Measurements from ENCODE around the gene ALK.

Gene ALK

DNA sequence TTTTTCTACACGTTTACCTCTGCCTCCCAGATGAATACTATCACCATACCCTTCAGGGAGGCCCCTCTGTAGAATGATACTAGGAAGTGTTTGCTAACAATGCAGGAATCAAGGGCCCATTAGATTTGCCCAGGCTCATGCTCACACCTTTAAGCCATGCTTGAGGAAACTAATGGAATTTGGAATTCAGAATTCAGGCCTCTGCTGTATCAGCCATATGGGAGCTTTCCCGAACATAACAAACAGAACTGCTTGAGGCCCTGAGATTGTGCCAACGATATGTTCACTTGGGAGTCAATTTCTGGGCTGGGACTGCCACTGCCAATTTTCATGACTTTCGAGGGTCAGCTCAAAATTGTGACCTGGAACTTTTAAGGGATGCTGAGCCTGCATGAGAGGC lies 523.7 kb downstream of the ALK start:
- no peak for DNase-seq (ENCODE audit: low read depth)
- no peak overlapping the region for H3K4me3 ChIP-seq (ENCODE audit: low read depth, low read length)
- TF ChIP-seq, protein P1, sequence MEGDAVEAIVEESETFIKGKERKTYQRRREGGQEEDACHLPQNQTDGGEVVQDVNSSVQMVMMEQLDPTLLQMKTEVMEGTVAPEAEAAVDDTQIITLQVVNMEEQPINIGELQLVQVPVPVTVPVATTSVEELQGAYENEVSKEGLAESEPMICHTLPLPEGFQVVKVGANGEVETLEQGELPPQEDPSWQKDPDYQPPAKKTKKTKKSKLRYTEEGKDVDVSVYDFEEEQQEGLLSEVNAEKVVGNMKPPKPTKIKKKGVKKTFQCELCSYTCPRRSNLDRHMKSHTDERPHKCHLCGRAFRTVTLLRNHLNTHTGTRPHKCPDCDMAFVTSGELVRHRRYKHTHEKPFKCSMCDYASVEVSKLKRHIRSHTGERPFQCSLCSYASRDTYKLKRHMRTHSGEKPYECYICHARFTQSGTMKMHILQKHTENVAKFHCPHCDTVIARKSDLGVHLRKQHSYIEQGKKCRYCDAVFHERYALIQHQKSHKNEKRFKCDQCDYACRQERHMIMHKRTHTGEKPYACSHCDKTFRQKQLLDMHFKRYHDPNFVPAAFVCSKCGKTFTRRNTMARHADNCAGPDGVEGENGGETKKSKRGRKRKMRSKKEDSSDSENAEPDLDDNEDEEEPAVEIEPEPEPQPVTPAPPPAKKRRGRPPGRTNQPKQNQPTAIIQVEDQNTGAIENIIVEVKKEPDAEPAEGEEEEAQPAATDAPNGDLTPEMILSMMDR (IDR thresholded peaks at IDR 0.05; ENCODE audit: control insufficient read depth, extremely low read depth, insufficient read depth): no peak

DNA sequence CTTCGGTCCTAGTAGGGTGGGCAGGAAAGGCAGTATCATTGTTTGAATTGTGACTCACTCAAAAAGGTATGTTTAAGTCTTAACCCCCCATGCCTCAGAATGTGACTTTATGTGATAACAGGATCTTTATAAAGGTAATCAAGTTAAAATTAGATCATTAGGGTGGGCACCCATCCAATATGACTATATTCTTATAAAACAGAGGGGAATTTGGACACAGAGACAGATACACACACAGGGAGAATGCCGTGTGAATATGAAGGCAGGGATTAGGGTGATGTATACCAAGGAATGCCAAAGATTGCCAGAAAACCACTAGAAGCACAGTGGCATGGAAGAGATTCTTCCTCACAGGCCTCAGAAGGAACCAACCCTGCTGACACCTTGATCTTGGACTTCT lies 524.3 kb downstream of the ALK start:
- TF ChIP-seq, protein P1 (IDR thresholded peaks at IDR 0.05; ENCODE audit: control insufficient read depth, extremely low read depth, insufficient read depth): no peak
- no peak for DNase-seq (ENCODE audit: low read depth)
- H3K4me3 ChIP-seq (ENCODE audit: low read depth, low read length): no peak overlapping the region

DNA sequence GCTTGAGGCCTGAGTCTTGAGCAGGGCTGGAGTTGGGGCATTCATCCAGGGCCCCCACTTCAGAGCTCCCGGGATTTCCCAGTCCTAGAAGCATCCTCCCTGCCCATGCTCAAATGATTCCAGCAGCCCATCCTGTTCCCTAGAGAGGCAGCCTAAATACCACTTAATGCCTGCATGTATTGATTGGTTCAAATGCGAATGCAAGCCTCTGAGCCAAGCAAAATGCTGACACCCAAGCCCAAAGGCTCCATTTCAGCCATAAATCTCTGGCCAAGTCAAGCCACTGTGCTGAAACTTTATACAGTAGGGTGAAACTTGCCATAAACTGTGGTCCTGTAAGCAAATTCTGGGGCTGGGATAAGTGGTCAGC lies 526.4 kb downstream of the ALK start:
- TF ChIP-seq, protein P1 (IDR thresholded peaks at IDR 0.05; ENCODE audit: control insufficient read depth, extremely low read depth, insufficient read depth): no peak
- DNase-seq (ENCODE audit: low read depth): no peak
- no peak overlapping the region for H3K4me3 ChIP-seq (ENCODE audit: low read depth, low read length)

DNA sequence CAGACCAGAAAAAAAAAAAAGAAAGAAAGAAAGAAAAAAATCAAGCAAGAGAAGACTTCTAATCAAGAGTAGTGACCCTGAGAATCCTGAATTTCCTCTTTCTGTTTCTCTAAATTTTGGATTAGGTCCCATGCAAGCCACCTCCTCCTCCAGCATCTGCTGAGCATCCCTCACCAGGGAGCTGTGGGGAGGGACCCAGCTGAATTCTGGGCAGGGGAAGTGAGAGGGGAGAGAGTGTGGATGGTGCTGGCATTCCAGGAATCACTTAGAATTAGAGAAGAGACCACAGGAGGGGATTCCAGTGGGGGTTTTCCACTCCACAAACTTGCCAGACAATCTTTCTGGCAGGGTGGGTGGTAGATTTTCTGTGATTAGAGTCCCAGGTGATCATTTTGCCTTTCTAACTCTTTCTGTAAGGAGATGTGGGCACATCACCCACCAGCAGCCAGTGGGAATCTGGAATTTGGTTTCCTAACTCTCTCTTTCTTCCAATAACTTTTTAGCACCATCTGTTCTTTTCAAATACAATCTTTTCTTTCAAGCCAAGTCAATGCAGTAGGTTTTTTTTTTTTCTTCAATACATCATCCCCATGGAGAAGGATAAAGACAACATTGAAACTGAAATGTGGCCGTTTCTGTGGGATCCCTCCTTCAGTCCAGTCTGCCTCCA lies 526.9 kb downstream of the ALK start:
- TF ChIP-seq, protein P1 (IDR thresholded peaks at IDR 0.05; ENCODE audit: control insufficient read depth, extremely low read depth, insufficient read depth): no peak
- H3K4me3 ChIP-seq (ENCODE audit: low read depth, low read length): no peak overlapping the region
- no peak for DNase-seq (ENCODE audit: low read depth)

DNA sequence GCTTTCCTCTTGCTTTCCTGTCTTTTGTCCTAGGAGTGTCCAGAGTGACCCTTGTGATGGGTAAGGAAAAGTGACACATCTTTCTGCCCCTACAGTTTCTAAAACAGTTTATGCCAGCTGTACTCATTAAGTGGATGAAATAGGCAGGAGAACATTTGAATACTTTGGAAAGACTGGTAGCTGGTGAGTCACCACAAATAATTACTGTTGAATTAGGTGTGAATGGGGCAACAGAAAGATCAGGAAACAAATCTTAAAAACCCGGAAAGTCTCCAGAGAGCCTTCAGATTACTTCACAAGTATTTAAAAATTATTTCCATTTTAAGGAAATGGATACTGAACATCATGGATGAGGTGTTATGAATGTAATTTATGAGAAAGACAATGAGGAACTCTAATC lies 527.7 kb downstream of the ALK start:
- no peak for DNase-seq (ENCODE audit: low read depth)
- TF ChIP-seq, protein P1 (IDR thresholded peaks at IDR 0.05; ENCODE audit: control insufficient read depth, extremely low read depth, insufficient read depth): no peak
- no peak overlapping the region for H3K4me3 ChIP-seq (ENCODE audit: low read depth, low read length)

DNA sequence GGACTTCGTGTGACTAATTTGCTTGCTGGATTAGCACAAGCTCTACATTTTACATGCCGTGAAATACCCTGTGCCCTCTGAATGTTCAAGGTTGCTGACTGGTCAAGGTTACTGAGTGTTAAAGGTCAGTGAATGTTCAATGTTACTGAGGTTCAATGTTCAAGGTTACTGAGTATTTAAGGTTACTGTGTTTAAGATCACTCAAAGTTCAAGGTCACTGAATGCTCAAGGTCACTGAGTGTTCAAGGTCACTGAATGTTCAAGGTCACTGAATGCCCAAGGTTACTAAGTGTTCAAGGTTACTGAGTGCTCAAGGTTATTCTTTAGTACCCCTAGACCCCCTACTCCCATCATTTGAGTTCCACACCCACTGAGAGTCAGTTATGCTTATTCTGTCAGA lies 528.6 kb downstream of the ALK start:
- no peak for DNase-seq (ENCODE audit: low read depth)
- TF ChIP-seq, protein P1 (IDR thresholded peaks at IDR 0.05; ENCODE audit: control insufficient read depth, extremely low read depth, insufficient read depth): no peak

DNA sequence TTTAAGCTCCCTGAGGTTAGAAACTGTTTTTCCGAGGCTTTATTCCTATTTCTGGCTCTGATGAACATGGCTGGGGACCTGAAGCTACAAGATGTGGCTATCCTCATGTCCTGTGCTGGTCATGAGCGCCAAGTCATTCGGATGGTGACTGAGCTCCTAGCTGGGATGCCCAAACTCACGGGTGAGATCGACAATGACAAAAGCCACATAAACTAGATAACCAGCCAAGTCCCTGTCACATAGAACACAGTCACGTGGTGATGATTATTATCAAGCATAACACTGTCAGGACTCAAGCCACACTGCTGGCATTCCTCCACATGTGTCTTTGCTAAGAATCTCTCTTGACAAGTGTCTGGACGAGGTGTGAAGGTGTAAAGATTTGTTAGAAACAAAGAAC lies 531.2 kb downstream of the ALK start:
- TF ChIP-seq, protein P1 (IDR thresholded peaks at IDR 0.05; ENCODE audit: control insufficient read depth, extremely low read depth, insufficient read depth): no peak
- DNase-seq (ENCODE audit: low read depth): no peak
- H3K4me3 ChIP-seq (ENCODE audit: low read depth, low read length): no peak overlapping the region

More for the DNA sequence above, 528.6 kb downstream of the ALK start:
- H3K4me3 ChIP-seq (ENCODE audit: low read depth, low read length): no peak overlapping the region
